HepG2 (cell line): Measurements from ENCODE around the gene KXD1. TPM values are rescaled to one million over a fixed set of nuclear protein-coding genes. Genes with fewer than 3 reads are reported as not detected.

Experiments
- ATAC-seq: fragments of 200-7000 bp; cut with Tn5 transposase; 3 replicates; pipeline ENCODE4 v1.9.1; 2020; ENCODE audit warnings: mild to moderate bottlenecking, moderate library complexity
- BruUV-seq: library from RNA; stranded (reverse); fragments of 400-500 nt; replicated peaks from 2 replicates; lab custom pipeline; 2021; lab: Mats Ljungman, UMichigan
- CTCF ChIA-PET: fragments of 300-600 bp; formaldehyde crosslinking; extraction: SDS; loops from one replicate; lab custom pipeline; 2021; ENCODE audit warnings: low total read pairs, inconsistent platforms, low intra/inter-chr PET ratio; lab: Yijun Ruan, JAX
- POLR2A ChIA-PET: fragments of 350-600 bp; sonication (Branson Sonifier 250); formaldehyde crosslinking; loops from one replicate; lab custom pipeline; 2020; ENCODE audit warnings: antibody characterized with exemption, inconsistent platforms; lab: Yijun Ruan, JAX
- DNase-seq: peaks from one replicate; pipeline ENCODE4 v3.0.0-alpha.2; 2015; ENCODE audit warnings: low spot score
- FAIRE-seq: peaks from 3 replicates; lab custom pipeline; 2011; peaks lifted over from hg19 to GRCh38; lab: Jason Lieb, UNC
- H2AFZ ChIP-seq: one replicate; pipeline ENCODE4 v1.6.1; 2011; ENCODE audit warnings: low read length, inconsistent platforms
- H3K27ac ChIP-seq: fragments of 300-600 bp; 3 replicates; pipeline ENCODE4 v1.8.0; 2011; ENCODE audit warnings: mixed run types, mild to moderate bottlenecking, mixed read lengths, low read length, inconsistent platforms; ENCODE audit not compliant: insufficient read depth; ENCODE audit errors: extremely low read length
- H3K27me3 ChIP-seq, 2 experiments: fragments of 200-600 bp in 1 of 2; 2 replicates in 1 of 2; 3 replicates in 1 of 2; pipeline versions ENCODE4 v1.6.0 to v1.8.0; 2011; ENCODE audit warnings: low read length in 2 of 2, mild to moderate bottlenecking in 2 of 2, moderate library complexity in 2 of 2, inconsistent platforms in 1 of 2; ENCODE audit not compliant: insufficient read depth in 2 of 2, control insufficient read depth in 1 of 2
- H3K36me3 ChIP-seq, 2 experiments: fragments of 200-600 bp in 1 of 2; replicated peaks in 1 of 2; 2 replicates in 1 of 2; 3 replicates in 1 of 2; pipeline versions ENCODE4 v1.5.1 to v1.8.0; 2011; ENCODE audit warnings: low read length in 2 of 2, inconsistent platforms in 1 of 2; ENCODE audit not compliant: insufficient read depth in 2 of 2, control insufficient read depth in 1 of 2
- H3K4me1 ChIP-seq: 2 replicates; pipeline ENCODE4 v1.5.1; 2012; ENCODE audit warnings: low read length, inconsistent platforms; ENCODE audit not compliant: insufficient read depth
- H3K4me2 ChIP-seq: 2 replicates; pipeline ENCODE4 v1.6.0; 2011; ENCODE audit warnings: low read depth, low read length, inconsistent platforms
- H3K4me3 ChIP-seq, 3 experiments: fragments of 200-600 bp in 1 of 3; sonication (generic), shearing (Covaris generic) in 1 of 3; replicated peaks in 1 of 3; 2 replicates each; pipeline ENCODE4 v1.5.1; 2011 to 2016; ENCODE audit warnings: low read length in 3 of 3, inconsistent platforms in 2 of 3, low read depth in 2 of 3, mild to moderate bottlenecking in 2 of 3, control low read depth in 1 of 3, mixed read lengths in 1 of 3; ENCODE audit not compliant: insufficient read depth in 1 of 3
- H3K79me2 ChIP-seq: one replicate; pipeline ENCODE4 v1.6.1; 2011; ENCODE audit warnings: low read length, inconsistent platforms; ENCODE audit not compliant: insufficient read depth
- H3K9ac ChIP-seq: 2 replicates; pipeline ENCODE4 v1.6.0; 2011; ENCODE audit warnings: mild to moderate bottlenecking, low read depth, low read length, inconsistent platforms; ENCODE audit not compliant: insufficient read depth
- H3K9me3 ChIP-seq: 2 replicates; pipeline ENCODE4 v1.5.1; 2012; ENCODE audit warnings: mild to moderate bottlenecking, low read length
- H4K20me1 ChIP-seq: 2 replicates; pipeline ENCODE4 v1.6.0; 2011; ENCODE audit warnings: inconsistent platforms, mild to moderate bottlenecking, low read length, moderate library complexity; ENCODE audit not compliant: insufficient read depth
- CBX2 ChIP-seq, 2 experiments: fragments of 200-600 bp in 1 of 2; sonication (generic); formaldehyde crosslinking in 1 of 2; IDR thresholded peaks; 2 replicates each; pipeline versions ENCODE4 v1.7.0 to v1.8.1; 2018 to 2022; ENCODE audit warnings: low read depth in 2 of 2, low read length in 1 of 2, mild to moderate bottlenecking in 1 of 2, missing genetic modification reagents in 1 of 2
- CHD4 ChIP-seq: fragments of 200-600 bp; sonication (generic); IDR thresholded peaks from 2 replicates; pipeline ENCODE4 v1.7.0; 2017; ENCODE audit warnings: mild to moderate bottlenecking, low read length, borderline replicate concordance
- DMAP1 ChIP-seq: IDR thresholded peaks from 2 replicates; pipeline ENCODE4 v1.6.1; 2016
- ETV5 ChIP-seq: IDR thresholded peaks from 2 replicates; pipeline ENCODE4 v1.6.1; 2018; ENCODE audit warnings: missing biosample characterization, missing genetic modification reagents, inconsistent platforms, borderline replicate concordance
- MXI1 ChIP-seq: IDR thresholded peaks from 3 replicates; pipeline ENCODE4 v1.6.1; 2012; ENCODE audit warnings: low read depth, low read length, inconsistent platforms, borderline replicate concordance
- NR3C1 ChIP-seq: sonication (generic); formaldehyde crosslinking; IDR thresholded peaks from 2 replicates; pipeline ENCODE4 v1.4.0; 2020; ENCODE audit warnings: missing genetic modification reagents
- ZNF737 ChIP-seq: sonication (generic); formaldehyde crosslinking; IDR thresholded peaks from 2 replicates; pipeline ENCODE4 v1.5.0; 2020; ENCODE audit warnings: missing genetic modification reagents, mild to moderate bottlenecking, borderline replicate concordance
- ZNF770 ChIP-seq: sonication (generic); formaldehyde crosslinking; IDR thresholded peaks from 2 replicates; pipeline ENCODE4 v1.5.0; 2020; ENCODE audit warnings: mild to moderate bottlenecking, missing genetic modification reagents
- WGBS: methylation state at CpG from one replicate; pipeline ENCODE4 v1.1.6; 2017; ENCODE audit warnings: low lambda C conversion rate; 5-methylcytosine and 5-hydroxymethylcytosine counted together
- in situ Hi-C: cut with HindIII; loops from 2 replicates; pipeline ENCODE4 v1.10.0; 2017; ENCODE audit warnings: low pct_unique_long_range_greater_than_20kb; ENCODE audit not compliant: extremely low pct_ligation_motif_present
- intact Hi-C: fragments of 100-400 bp; cut with micrococcal nuclease; formaldehyde crosslinking; loops from one replicate; pipeline ENCODE4 v1.10.0; 2022; ENCODE audit not compliant: unreplicated experiment
- polyA plus RNA-seq, 8 experiments: library from polyadenylated mRNA; depleted of rRNA in 3 of 8; stranded (reverse) in 7 of 8; unstranded in 1 of 8; fragments of >200 nt; fragmentation: Illumina TruSeq in 4 of 8; extraction: Trizol in 4 of 8; gene quantifications; 2 replicates each; pipeline versions ENCODE4 v1.2.1 to v1.2.3, GENCODE V29; 2011 to 2016; ENCODE audit warnings: low read depth in 4 of 8, missing spikeins in 1 of 8, mixed read lengths in 1 of 8; ENCODE audit not compliant: insufficient read depth in 1 of 8
- total RNA-seq, 5 experiments: library from RNA; depleted of rRNA; stranded (reverse); fragments of >200 nt; fragmentation: Illumina TruSeq; extraction: Trizol; gene quantifications; 2 replicates each; pipeline ENCODE4 v1.2.3, GENCODE V29; 2016; ENCODE audit warnings: low read depth in 1 of 5
- TF ChIP-seq, protein P1 (sequence below): sonication (generic); formaldehyde crosslinking; IDR thresholded peaks from 2 replicates; pipeline ENCODE4 v1.4.0; 2020; ENCODE audit warnings: missing genetic modification reagents
- TF ChIP-seq, protein P2 (sequence below): sonication (generic); formaldehyde crosslinking; IDR thresholded peaks from 2 replicates; pipeline ENCODE4 v1.5.0; 2020; ENCODE audit warnings: mild to moderate bottlenecking, missing genetic modification reagents

The KXD1 gene
- total and polyA plus RNA-seq, 2 of the 13 experiments (the other 11 are each of a cell fraction or from before 2014, with no cell fraction given): 44.6 to 143 TPM

DNA sequence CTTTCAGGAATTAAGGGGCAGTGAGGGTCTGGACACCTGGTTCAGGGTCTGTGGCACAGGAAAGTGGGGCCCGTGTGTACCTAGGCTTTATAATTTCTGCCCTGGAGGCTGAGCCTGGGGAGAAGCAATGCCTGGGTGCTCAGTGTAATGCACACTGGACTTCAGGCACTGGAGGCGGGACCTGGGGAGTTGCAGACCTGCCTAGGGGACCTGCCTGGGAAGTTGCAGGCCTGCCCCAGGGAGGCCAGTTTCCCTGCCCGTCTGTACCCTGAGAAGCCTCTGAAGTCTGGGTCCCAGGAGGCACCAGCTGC is 52.5 kb downstream of the KXD1 start (continued):
- no peak for TF ChIP-seq CBX2 (IDR thresholded peaks at IDR 0.05; ENCODE audit: low read depth, low read length)
- TF ChIP-seq CBX2 (CRISPR knock-in tag; IDR thresholded peaks at IDR 0.05; ENCODE audit: low read depth): no peak
- TF ChIP-seq DMAP1 (CRISPR knock-in tag): peak; percentile 41; the same call in 1 of the 2 replicates
- TF ChIP-seq, all 625 proteins: peak for 19

DNA sequence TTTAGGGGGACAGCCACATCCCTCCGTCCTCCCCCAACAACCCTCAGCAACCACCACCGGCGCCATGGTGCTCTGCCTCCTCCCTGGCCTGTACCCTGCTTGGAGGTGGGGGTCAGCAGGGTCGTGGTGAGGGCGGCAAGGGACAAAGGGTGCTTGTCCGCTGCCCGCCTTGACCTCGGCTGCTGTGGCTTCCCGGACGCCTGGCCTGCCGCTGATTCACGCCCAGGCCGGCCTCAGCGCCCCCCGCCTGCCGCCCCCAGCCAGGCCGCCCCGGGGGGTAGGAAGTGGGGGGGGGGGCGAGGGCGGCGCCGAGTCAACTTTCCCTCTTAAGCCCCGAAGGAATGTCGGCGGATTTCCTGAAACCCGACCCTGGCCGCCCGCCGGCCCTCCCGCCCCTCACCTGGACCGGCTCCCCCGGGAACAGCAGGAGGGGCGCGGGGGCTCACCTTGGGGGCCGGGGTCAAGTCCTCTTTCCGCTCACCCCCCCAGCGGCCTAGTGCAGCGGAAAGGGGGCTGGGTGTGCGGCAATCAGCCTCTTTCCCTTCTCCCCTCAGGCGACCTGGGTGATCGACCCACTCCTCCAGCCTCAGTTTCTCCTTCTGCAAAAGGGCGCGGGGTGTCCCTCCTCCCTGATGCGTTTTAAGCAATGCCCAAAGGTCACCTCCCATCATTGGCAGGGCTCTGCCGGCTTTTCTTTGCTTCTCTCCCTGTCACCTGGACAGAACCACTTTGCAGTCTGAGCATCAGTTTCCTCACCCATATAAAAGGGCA is 53.1 kb downstream of the KXD1 start:
- no TSS peak for BruUV-seq
- peaks cover 0 to 7% of the 10 kb centered on the region in 2 experiments; a peak in 2 of 5 replicates for H3K27me3 ChIP-seq
- no peaks in the 10 kb centered on the region for H4K20me1 ChIP-seq
- no peaks in the 10 kb centered on the region for H3K36me3 ChIP-seq
- H3K4me2 ChIP-seq: peak overlapping the region; percentile 100
- no peak overlapping the region for H2AFZ ChIP-seq
- 0% methylated on average over 9 of the region's 45 CpGs for WGBS
- intact Hi-C loops (no loop called here), in situ Hi-C loops (no loop called here)
- CTCF ChIA-PET: no interaction called here
- H3K9ac ChIP-seq: peak overlapping the region; percentile 61
- peak overlapping the region; percentile 84 for H3K27ac ChIP-seq
- peak overlapping the region; percentile 48 to 75 (median 68) for H3K4me3 ChIP-seq
- no peaks in the 10 kb centered on the region for H3K9me3 ChIP-seq
- POLR2A ChIA-PET: interaction anchor here (0.9 to 1.7 kb wide), 2 partner anchors 22 to 39 kb away, joined by 5 to 14 read pairs; partner anchors contain the start of genes REX1BD and UBA52
- DNase-seq (peak; percentile 85), FAIRE-seq (no peak), ATAC-seq (peak; percentile 56)
- H3K4me1 ChIP-seq: peaks cover 53% of the 10 kb centered on the region
- H3K79me2 ChIP-seq: peaks cover 1% of the 10 kb centered on the region
- no peak for TF ChIP-seq ZNF737
- TF ChIP-seq, protein P1, sequence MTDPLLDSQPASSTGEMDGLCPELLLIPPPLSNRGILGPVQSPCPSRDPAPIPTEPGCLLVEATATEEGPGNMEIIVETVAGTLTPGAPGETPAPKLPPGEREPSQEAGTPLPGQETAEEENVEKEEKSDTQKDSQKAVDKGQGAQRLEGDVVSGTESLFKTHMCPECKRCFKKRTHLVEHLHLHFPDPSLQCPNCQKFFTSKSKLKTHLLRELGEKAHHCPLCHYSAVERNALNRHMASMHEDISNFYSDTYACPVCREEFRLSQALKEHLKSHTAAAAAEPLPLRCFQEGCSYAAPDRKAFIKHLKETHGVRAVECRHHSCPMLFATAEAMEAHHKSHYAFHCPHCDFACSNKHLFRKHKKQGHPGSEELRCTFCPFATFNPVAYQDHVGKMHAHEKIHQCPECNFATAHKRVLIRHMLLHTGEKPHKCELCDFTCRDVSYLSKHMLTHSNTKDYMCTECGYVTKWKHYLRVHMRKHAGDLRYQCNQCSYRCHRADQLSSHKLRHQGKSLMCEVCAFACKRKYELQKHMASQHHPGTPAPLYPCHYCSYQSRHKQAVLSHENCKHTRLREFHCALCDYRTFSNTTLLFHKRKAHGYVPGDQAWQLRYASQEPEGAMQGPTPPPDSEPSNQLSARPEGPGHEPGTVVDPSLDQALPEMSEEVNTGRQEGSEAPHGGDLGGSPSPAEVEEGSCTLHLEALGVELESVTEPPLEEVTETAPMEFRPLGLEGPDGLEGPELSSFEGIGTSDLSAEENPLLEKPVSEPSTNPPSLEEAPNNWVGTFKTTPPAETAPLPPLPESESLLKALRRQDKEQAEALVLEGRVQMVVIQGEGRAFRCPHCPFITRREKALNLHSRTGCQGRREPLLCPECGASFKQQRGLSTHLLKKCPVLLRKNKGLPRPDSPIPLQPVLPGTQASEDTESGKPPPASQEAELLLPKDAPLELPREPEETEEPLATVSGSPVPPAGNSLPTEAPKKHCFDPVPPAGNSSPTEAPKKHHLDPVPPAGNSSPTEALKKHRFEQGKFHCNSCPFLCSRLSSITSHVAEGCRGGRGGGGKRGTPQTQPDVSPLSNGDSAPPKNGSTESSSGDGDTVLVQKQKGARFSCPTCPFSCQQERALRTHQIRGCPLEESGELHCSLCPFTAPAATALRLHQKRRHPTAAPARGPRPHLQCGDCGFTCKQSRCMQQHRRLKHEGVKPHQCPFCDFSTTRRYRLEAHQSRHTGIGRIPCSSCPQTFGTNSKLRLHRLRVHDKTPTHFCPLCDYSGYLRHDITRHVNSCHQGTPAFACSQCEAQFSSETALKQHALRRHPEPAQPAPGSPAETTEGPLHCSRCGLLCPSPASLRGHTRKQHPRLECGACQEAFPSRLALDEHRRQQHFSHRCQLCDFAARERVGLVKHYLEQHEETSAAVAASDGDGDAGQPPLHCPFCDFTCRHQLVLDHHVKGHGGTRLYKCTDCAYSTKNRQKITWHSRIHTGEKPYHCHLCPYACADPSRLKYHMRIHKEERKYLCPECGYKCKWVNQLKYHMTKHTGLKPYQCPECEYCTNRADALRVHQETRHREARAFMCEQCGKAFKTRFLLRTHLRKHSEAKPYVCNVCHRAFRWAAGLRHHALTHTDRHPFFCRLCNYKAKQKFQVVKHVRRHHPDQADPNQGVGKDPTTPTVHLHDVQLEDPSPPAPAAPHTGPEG: 0 out of 2 replicates have a peak, but pooled peaks have one; percentile 31
- peak; percentile 14; the same call in 1 of the 3 replicates for TF ChIP-seq MXI1
- peak; percentile 95 for TF ChIP-seq ETV5 (CRISPR knock-in tag)
- peak; percentile 59; the same call in 1 of the 2 replicates for TF ChIP-seq ZNF770 (CRISPR knock-in tag)
- peak; percentile 76; the same call in 1 of the 2 replicates for TF ChIP-seq CHD4
- no peak for TF ChIP-seq NR3C1 (CRISPR knock-in tag)
- TF ChIP-seq, protein P2, sequence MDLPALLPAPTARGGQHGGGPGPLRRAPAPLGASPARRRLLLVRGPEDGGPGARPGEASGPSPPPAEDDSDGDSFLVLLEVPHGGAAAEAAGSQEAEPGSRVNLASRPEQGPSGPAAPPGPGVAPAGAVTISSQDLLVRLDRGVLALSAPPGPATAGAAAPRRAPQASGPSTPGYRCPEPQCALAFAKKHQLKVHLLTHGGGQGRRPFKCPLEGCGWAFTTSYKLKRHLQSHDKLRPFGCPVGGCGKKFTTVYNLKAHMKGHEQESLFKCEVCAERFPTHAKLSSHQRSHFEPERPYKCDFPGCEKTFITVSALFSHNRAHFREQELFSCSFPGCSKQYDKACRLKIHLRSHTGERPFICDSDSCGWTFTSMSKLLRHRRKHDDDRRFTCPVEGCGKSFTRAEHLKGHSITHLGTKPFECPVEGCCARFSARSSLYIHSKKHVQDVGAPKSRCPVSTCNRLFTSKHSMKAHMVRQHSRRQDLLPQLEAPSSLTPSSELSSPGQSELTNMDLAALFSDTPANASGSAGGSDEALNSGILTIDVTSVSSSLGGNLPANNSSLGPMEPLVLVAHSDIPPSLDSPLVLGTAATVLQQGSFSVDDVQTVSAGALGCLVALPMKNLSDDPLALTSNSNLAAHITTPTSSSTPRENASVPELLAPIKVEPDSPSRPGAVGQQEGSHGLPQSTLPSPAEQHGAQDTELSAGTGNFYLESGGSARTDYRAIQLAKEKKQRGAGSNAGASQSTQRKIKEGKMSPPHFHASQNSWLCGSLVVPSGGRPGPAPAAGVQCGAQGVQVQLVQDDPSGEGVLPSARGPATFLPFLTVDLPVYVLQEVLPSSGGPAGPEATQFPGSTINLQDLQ (CRISPR knock-in tag): 0 out of 2 replicates have a peak, but pooled peaks have one; percentile 45
